Ammon's horn (tissue), 1 donor: ENCODE results near the gene ATOSB.
A peak's percentile ranks its signal among the peaks of the same experiment; 100 is the strongest.
"Not testable (repeated sequence)": the region's sequence is repeated elsewhere in the genome, so short reads cannot be mapped to it uniquely, and the experiment has no call there.

Experiments
- DNase-seq: peaks from one replicate; pipeline ENCODE4 v3.0.0-alpha.2; 2016; ENCODE audit warnings: low spot score

ATOSB gene

GRCh38 chr9:35115680-35116538, at the start of gene ATOSB:
Gene ATOSB, minus strand, starts transcription at chr9:35115862. Its CDS starts 7,588 bp downstream, at chr9:35108274.
- DNase-seq: peak; percentile 91

GRCh38 chr9:35164711-35165110, 49.0 kb upstream of the ATOSB start:
- no peak for DNase-seq

- peak; percentile 4 for DNase-seq
These were observed 47.8 kb upstream of the ATOSB start for GRCh38 chr9:35163413-35163812.

GRCh38 chr9:35162605-35163315, 47.1 kb upstream of the ATOSB start:
- DNase-seq: peak; percentile 48

GRCh38 chr9:35161713-35162604, 46.3 kb upstream of the ATOSB start, which contains the start of gene UNC13B:
Gene UNC13B, plus strand, starts transcription at chr9:35162009. Its CDS starts 275 bp downstream, at chr9:35162284.
- DNase-seq: peak; percentile 96

- no peak for DNase-seq
These were observed 43.0 kb upstream of the ATOSB start for GRCh38 chr9:35158501-35159280.

- not testable (repeated sequence) for DNase-seq
These were observed 42.2 kb upstream of the ATOSB start for GRCh38 chr9:35157836-35158235.

- no peak for DNase-seq
These were observed 41.1 kb upstream of the ATOSB start for GRCh38 chr9:35156781-35157180.

- DNase-seq: no peak
These were observed 37.3 kb upstream of the ATOSB start for GRCh38 chr9:35152926-35153325.

GRCh38 chr9:35147941-35148563, 32.4 kb upstream of the ATOSB start:
- not testable (repeated sequence) for DNase-seq

- DNase-seq: no peak
These were observed 26.4 kb upstream of the ATOSB start for GRCh38 chr9:35142037-35142436.

- no peak for DNase-seq
These were observed 24.4 kb upstream of the ATOSB start for GRCh38 chr9:35140093-35140492.

GRCh38 chr9:35136866-35137265, 21.2 kb upstream of the ATOSB start:
- DNase-seq: no peak

GRCh38 chr9:35135988-35136387, 20.3 kb upstream of the ATOSB start:
- DNase-seq: no peak

GRCh38 chr9:35134920-35135319, 19.3 kb upstream of the ATOSB start:
- DNase-seq: no peak

- DNase-seq: peak; percentile 98
These were observed 1.4 kb upstream of the ATOSB start for GRCh38 chr9:35116898-35117551.

GRCh38 chr9:35116539-35116897, 856 bp upstream of the ATOSB start:
- DNase-seq: no peak

GRCh38 chr9:35114840-35115628, 628 bp downstream of the ATOSB start:
- peak; percentile 67 for DNase-seq

- DNase-seq: peak; percentile 88
These were observed 1.4 kb downstream of the ATOSB start for GRCh38 chr9:35114113-35114839.
